Measurements from ENCODE around the gene DDA1. TPM values are rescaled to one million over a fixed set of nuclear protein-coding genes. Genes with fewer than 3 reads are reported as not detected.

DDA1 gene
- total and polyA plus RNA-seq, 2 of the 13 experiments (the other 11 are each of a cell fraction or from before 2014, with no cell fraction given) = 24.5 to 26.0 TPM

DNA sequence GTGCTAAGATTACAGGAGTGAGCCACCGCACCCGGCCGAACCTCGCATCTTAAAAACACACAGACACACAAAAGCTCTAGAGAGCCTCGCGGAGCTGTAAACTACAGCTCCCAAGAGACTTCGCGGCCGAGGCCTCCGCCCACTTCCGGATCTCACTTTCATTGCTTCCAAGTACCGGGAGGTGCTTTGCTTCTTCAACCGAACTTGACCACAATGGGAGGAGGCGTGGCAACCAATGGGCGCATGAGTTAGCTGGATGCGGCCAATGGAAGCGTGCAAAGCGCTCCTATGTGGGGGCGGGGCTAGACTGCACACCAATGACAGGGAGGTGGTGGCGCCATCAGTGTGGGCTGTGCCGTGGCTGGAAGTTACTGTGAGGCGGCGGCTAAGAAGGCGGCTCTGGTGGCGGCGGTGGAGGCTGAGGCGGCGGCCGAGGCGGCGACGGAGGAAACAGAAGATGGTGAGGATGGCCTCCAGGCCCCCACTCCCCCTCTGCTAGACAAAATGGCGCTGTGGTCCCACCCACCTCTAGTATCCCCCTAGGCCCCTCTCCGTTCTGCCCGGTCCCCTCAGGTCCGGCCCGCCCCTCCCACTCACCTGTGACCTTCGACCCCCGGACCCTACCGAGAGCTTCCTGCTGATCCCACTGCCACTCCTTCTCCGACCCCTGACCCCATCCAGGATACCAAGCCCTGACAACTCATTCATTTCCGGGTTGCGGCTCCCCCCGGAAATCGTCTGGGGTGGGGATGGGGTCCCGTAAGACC is at the start of gene DDA1 (continued):
- TF ChIP-seq, protein P1, sequence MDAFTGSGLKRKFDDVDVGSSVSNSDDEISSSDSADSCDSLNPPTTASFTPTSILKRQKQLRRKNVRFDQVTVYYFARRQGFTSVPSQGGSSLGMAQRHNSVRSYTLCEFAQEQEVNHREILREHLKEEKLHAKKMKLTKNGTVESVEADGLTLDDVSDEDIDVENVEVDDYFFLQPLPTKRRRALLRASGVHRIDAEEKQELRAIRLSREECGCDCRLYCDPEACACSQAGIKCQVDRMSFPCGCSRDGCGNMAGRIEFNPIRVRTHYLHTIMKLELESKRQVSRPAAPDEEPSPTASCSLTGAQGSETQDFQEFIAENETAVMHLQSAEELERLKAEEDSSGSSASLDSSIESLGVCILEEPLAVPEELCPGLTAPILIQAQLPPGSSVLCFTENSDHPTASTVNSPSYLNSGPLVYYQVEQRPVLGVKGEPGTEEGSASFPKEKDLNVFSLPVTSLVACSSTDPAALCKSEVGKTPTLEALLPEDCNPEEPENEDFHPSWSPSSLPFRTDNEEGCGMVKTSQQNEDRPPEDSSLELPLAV (CRISPR knock-in tag; conservative IDR thresholded peaks at IDR 0.05; ENCODE audit: low read depth) = no peak
- TF ChIP-seq, protein P2, sequence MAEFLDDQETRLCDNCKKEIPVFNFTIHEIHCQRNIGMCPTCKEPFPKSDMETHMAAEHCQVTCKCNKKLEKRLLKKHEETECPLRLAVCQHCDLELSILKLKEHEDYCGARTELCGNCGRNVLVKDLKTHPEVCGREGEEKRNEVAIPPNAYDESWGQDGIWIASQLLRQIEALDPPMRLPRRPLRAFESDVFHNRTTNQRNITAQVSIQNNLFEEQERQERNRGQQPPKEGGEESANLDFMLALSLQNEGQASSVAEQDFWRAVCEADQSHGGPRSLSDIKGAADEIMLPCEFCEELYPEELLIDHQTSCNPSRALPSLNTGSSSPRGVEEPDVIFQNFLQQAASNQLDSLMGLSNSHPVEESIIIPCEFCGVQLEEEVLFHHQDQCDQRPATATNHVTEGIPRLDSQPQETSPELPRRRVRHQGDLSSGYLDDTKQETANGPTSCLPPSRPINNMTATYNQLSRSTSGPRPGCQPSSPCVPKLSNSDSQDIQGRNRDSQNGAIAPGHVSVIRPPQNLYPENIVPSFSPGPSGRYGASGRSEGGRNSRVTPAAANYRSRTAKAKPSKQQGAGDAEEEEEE (CRISPR knock-in tag; IDR thresholded peaks at IDR 0.05; ENCODE audit: borderline replicate concordance) = peak; percentile 84; the same call in 1 of the 2 replicates
- TF ChIP-seq MTF1 (CRISPR knock-in tag; IDR thresholded peaks at IDR 0.05) = no peak
- TF ChIP-seq SALL2 (CRISPR knock-in tag; IDR thresholded peaks at IDR 0.05) = peak; percentile 64; the same call in 1 of the 2 replicates
- TF ChIP-seq, protein P3, sequence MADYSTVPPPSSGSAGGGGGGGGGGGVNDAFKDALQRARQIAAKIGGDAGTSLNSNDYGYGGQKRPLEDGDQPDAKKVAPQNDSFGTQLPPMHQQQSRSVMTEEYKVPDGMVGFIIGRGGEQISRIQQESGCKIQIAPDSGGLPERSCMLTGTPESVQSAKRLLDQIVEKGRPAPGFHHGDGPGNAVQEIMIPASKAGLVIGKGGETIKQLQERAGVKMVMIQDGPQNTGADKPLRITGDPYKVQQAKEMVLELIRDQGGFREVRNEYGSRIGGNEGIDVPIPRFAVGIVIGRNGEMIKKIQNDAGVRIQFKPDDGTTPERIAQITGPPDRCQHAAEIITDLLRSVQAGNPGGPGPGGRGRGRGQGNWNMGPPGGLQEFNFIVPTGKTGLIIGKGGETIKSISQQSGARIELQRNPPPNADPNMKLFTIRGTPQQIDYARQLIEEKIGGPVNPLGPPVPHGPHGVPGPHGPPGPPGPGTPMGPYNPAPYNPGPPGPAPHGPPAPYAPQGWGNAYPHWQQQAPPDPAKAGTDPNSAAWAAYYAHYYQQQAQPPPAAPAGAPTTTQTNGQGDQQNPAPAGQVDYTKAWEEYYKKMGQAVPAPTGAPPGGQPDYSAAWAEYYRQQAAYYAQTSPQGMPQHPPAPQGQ (CRISPR knock-in tag; IDR thresholded peaks at IDR 0.05; ENCODE audit: borderline replicate concordance) = no peak; the same call in 1 of the 2 replicates
- no peak for TF ChIP-seq EEA1 (CRISPR knock-in tag; IDR thresholded peaks at IDR 0.05; ENCODE audit: borderline replicate concordance)
- peak; percentile 96 for TF ChIP-seq ZNF446 (CRISPR knock-in tag; IDR thresholded peaks at IDR 0.05)
- TF ChIP-seq NRL (CRISPR knock-in tag; IDR thresholded peaks at IDR 0.05; ENCODE audit: borderline replicate concordance) = peak; percentile 61; the same call in 1 of the 2 replicates
- TF ChIP-seq MLLT10 (CRISPR knock-in tag; IDR thresholded peaks at IDR 0.05) = no peak
- TF ChIP-seq, protein P4, sequence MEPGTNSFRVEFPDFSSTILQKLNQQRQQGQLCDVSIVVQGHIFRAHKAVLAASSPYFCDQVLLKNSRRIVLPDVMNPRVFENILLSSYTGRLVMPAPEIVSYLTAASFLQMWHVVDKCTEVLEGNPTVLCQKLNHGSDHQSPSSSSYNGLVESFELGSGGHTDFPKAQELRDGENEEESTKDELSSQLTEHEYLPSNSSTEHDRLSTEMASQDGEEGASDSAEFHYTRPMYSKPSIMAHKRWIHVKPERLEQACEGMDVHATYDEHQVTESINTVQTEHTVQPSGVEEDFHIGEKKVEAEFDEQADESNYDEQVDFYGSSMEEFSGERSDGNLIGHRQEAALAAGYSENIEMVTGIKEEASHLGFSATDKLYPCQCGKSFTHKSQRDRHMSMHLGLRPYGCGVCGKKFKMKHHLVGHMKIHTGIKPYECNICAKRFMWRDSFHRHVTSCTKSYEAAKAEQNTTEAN (CRISPR knock-in tag; conservative IDR thresholded peaks at IDR 0.05) = no peak
- TF ChIP-seq, protein P5, sequence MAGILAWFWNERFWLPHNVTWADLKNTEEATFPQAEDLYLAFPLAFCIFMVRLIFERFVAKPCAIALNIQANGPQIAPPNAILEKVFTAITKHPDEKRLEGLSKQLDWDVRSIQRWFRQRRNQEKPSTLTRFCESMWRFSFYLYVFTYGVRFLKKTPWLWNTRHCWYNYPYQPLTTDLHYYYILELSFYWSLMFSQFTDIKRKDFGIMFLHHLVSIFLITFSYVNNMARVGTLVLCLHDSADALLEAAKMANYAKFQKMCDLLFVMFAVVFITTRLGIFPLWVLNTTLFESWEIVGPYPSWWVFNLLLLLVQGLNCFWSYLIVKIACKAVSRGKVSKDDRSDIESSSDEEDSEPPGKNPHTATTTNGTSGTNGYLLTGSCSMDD (CRISPR knock-in tag; IDR thresholded peaks at IDR 0.05) = no peak
- no peak for TF ChIP-seq ZFYVE20 (CRISPR knock-in tag; IDR thresholded peaks at IDR 0.05; ENCODE audit: borderline replicate concordance, low read depth)
- TF ChIP-seq ADNP (CRISPR knock-in tag; IDR thresholded peaks at IDR 0.05) = no peak
- TF ChIP-seq FIP1L1 (IDR thresholded peaks at IDR 0.05; ENCODE audit: borderline replicate concordance, insufficient read depth, low read depth, low read length) = no peak
- TF ChIP-seq HNRNPK (IDR thresholded peaks at IDR 0.05; ENCODE audit: low read depth, low read length, poor library complexity, severe bottlenecking) = no peak
- TF ChIP-seq NFATC3 (CRISPR knock-in tag; IDR thresholded peaks at IDR 0.05) = no peak
- TF ChIP-seq HDAC2 (CRISPR knock-in tag; IDR thresholded peaks at IDR 0.05) = no peak
- TF ChIP-seq ZNF496 (CRISPR knock-in tag; IDR thresholded peaks at IDR 0.05; ENCODE audit: insufficient replicate concordance) = no peak
- TF ChIP-seq ZNF33B (CRISPR knock-in tag; IDR thresholded peaks at IDR 0.05) = peak; percentile 63; the same call in 1 of the 2 replicates
- no peak for TF ChIP-seq ZNF337 (CRISPR knock-in tag; IDR thresholded peaks at IDR 0.05; ENCODE audit: borderline replicate concordance, low read depth)
- no peak for TF ChIP-seq MBD4 (IDR thresholded peaks at IDR 0.05; ENCODE audit: borderline replicate concordance, low read length)
- no peak for TF ChIP-seq ZNF792 (CRISPR knock-in tag; IDR thresholded peaks at IDR 0.05)
